ENCODE measurements around the gene P3H1. TPM values are rescaled to one million over a fixed set of nuclear protein-coding genes. Genes with fewer than 3 reads are reported as not detected.
A peak's percentile ranks its signal among the peaks of the same experiment; 100 is the strongest.
"Not testable (repeated sequence)": the region's sequence is repeated elsewhere in the genome, so short reads cannot be mapped to it uniquely, and the experiment has no call there.

The P3H1 gene, protein sequence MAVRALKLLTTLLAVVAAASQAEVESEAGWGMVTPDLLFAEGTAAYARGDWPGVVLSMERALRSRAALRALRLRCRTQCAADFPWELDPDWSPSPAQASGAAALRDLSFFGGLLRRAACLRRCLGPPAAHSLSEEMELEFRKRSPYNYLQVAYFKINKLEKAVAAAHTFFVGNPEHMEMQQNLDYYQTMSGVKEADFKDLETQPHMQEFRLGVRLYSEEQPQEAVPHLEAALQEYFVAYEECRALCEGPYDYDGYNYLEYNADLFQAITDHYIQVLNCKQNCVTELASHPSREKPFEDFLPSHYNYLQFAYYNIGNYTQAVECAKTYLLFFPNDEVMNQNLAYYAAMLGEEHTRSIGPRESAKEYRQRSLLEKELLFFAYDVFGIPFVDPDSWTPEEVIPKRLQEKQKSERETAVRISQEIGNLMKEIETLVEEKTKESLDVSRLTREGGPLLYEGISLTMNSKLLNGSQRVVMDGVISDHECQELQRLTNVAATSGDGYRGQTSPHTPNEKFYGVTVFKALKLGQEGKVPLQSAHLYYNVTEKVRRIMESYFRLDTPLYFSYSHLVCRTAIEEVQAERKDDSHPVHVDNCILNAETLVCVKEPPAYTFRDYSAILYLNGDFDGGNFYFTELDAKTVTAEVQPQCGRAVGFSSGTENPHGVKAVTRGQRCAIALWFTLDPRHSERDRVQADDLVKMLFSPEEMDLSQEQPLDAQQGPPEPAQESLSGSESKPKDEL
- total RNA-seq = 10 to 100 TPM; 19.5 to 33.5 (median 24.9) TPM

DNA sequence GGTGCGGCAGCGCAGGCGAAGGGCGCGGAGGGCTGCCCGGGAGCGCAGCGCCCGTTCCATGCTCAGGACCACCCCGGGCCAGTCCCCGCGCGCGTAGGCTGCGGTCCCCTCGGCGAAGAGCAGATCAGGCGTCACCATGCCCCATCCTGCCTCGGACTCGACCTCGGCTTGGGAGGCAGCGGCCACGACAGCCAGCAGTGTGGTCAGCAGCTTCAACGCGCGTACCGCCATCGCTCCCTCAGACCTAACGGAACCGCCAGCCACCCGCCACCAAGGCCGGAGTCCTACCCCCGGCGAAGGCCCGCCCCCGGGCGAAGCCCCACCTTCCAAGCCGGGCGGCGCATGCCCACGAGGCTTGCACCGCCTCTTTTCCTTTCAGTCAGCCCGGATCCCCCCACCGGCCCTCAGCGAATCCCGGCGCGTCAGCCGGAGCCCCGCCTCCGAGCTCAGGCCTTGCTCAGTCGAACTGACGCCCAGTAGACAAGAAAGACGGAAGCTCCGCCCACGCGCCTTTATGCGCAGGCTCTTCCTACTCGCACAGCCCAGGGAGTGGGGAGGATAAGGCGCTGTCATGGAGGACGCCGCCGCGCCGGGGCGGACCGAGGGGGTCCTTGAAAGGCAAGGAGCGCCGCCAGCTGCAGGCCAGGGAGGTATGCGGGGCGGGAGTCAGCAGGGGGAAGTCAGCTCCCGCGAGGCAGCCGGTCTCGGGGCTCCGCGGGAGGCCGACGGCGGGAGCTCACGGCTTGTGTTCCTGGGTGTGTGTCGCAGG is at the start of gene P3H1, which contains the start of gene C1orf50:
TSS of gene P3H1 (minus strand) at position 288 of the 769 bp plus-strand sequence. CDS start at position 231, 57 bp downstream.
TSS of gene C1orf50 (plus strand) at position 509 of the 769 bp plus-strand sequence. CDS start at position 572, 63 bp downstream.
- Histone ChIP-seq H3K36me3 (peaks cover 0 to 6% (median under 1%) of the 10 kb centered on the region in 4 donors), H3K27ac (replicated peaks in 1 of 4) (peak within 1 kb of the TSS; percentile 91 to 96 (median 93)), H3K9me3 (no peaks in the 10 kb centered on the region), H3K27me3 (no peaks in the 10 kb centered on the region), H3K4me1 (peaks cover 37 to 62% (median 53%) of the 10 kb centered on the region in 4 donors), H3K4me3 (peak within 1 kb of the TSS; percentile 75 to 96 (median 86))
- TF ChIP-seq POLR2AphosphoS5 (IDR thresholded peaks at IDR 0.05) = peak; percentile 99
- TF ChIP-seq, protein P1, sequence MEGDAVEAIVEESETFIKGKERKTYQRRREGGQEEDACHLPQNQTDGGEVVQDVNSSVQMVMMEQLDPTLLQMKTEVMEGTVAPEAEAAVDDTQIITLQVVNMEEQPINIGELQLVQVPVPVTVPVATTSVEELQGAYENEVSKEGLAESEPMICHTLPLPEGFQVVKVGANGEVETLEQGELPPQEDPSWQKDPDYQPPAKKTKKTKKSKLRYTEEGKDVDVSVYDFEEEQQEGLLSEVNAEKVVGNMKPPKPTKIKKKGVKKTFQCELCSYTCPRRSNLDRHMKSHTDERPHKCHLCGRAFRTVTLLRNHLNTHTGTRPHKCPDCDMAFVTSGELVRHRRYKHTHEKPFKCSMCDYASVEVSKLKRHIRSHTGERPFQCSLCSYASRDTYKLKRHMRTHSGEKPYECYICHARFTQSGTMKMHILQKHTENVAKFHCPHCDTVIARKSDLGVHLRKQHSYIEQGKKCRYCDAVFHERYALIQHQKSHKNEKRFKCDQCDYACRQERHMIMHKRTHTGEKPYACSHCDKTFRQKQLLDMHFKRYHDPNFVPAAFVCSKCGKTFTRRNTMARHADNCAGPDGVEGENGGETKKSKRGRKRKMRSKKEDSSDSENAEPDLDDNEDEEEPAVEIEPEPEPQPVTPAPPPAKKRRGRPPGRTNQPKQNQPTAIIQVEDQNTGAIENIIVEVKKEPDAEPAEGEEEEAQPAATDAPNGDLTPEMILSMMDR (IDR thresholded peaks at IDR 0.05) = no peak
- no peak for TF ChIP-seq EP300 (IDR thresholded peaks at IDR 0.05)
- peak; percentile 89 for TF ChIP-seq POLR2A (IDR thresholded peaks at IDR 0.05; ENCODE audit: low read depth)
- intact Hi-C loops (cut with DNase I) = loop anchor here (5.0 to 10.0 kb wide), 4 partner anchors 50 to 158 kb away; partner anchors contain the start of genes ERMAP, PPIH, SVBP and ZNF691
- peak; percentile 100 for DNase-seq (ENCODE audit: extremely low spot score)
- WGBS = 1% methylated on average over 18 of the region's 82 CpGs

DNA sequence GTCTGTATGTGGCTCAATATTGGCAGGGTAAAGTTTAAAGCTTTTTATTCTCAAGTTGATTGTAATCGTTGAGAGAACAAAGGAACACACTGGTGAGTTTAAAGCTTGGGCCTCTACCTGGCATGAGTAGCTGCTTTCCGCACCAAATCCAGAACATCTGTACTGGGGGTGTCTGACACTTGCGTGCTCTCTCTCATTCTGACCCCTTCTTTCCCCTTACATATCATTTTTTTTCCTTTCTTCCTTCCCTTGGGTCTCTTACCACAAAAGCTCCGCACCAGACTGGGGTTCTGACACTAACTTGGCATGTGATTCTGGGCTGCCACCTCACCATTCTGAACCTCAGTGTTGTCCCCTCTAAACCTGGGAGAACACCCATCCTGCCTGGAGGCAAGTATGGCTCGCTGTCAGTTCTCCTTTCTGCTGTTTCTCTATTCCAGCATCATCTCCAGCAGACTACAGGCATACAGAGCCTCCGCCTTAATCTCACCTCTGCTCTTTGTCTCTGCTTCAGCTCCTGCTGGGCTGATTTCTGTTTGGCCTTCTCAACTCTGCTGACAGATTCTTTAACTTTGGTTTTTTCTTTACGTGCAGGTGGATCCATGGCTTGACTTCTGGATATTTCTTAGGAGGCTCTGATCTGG is 49.2 kb upstream of the P3H1 start:
- Histone ChIP-seq H3K27me3 (no peaks in the 10 kb centered on the region), H3K9me3 (no peaks in the 10 kb centered on the region), H3K27ac (replicated peaks in 1 of 4) (peak overlapping the region; percentile 95 to 98 (median 97)), H3K4me1 (peaks cover 14 to 32% (median 28%) of the 10 kb centered on the region in 4 donors), H3K36me3 (peaks cover 0 to 12% (median 3%) of the 10 kb centered on the region in 4 donors), H3K4me3 (peak overlapping the region; percentile 69 to 88 (median 77))
- 25% methylated on average over 7 of the region's 7 CpGs for WGBS
- DNase-seq (ENCODE audit: extremely low spot score) = no peak
- intact Hi-C loops (cut with DNase I) = loop anchor here (2.0 to 5.0 kb wide), 2 partner anchors 31 to 49 kb away; partner anchors contain the start of genes C1orf50, P3H1 and ZNF691
- no peak for TF ChIP-seq EP300 (IDR thresholded peaks at IDR 0.05)
- TF ChIP-seq, protein P1 (IDR thresholded peaks at IDR 0.05) = no peak
- TF ChIP-seq POLR2A (IDR thresholded peaks at IDR 0.05; ENCODE audit: low read depth) = no peak
- TF ChIP-seq POLR2AphosphoS5 (IDR thresholded peaks at IDR 0.05) = no peak

DNA sequence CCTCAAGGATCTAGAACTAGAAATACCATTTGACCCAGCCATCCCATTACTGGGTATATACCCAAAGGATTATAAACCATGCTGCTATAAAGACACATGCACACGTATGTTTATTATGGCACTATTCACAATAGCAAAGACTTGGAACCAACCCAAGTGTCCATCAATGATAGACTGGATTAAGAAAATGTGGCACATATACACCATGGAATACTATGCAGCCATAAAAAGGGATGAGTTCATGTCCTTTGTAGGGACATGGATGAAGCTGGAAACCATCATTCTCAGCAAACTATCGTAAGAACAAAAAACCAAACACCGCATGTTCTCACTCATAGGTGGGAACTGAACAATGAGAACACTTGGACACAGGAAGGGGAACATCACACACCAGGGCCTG is 48.0 kb upstream of the P3H1 start:
- intact Hi-C loops (cut with DNase I) = loop anchor here (5.0 kb wide), 1 partner anchor 48 kb away; the partner anchor contains the start of genes C1orf50 and P3H1
- not testable (repeated sequence) for H3K4me3 ChIP-seq; DNase-seq (ENCODE audit: extremely low spot score); H3K27me3 ChIP-seq; H3K27ac ChIP-seq (replicated peaks in 1 of 4); H3K9me3 ChIP-seq
- Histone ChIP-seq H3K4me1 (peaks cover 14 to 32% (median 27%) of the 10 kb centered on the region in 4 donors), H3K36me3 (peaks cover 0 to 19% (median 3%) of the 10 kb centered on the region in 4 donors)
- WGBS = 96% methylated on average over 3 of the region's 3 CpGs

DNA sequence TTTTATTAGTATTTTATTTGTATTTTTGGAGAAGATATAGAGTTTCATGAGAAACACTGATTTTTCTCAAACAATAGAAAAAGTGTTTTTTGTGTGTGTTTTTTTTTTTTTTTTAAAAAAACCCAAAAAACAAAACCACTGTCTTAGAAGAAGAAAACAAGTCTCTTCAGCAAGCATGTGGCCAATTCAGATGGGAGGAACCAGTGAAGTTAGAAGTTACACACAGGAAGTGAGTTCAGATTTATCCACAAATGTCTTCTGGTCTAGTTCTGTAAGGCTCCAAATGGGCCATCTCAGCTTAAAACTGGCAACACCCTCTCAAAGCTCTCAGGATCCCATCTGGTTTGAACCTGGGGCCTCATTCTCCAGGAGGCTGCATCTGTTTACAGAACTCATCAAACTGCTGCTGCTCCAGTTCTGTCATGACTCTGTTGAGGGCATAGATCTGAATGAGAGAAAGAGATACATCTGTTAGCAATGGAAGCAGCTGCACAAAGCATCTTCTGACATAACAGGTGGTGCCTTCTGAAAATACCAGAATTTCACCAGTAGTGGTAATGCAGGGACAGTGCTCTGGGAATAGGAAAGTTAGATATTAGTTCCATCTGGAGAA is 40.3 kb upstream of the P3H1 start:
- no peak for DNase-seq (ENCODE audit: extremely low spot score)
- intact Hi-C loops (cut with DNase I) = no loop called here
- no peak overlapping the region for H3K4me3 ChIP-seq
- TF ChIP-seq POLR2AphosphoS5 (IDR thresholded peaks at IDR 0.05) = peak in 1 of 2 donors; percentile 46
- TF ChIP-seq, protein P1 (IDR thresholded peaks at IDR 0.05) = no peak
- H3K4me1 ChIP-seq = no peaks in the 10 kb centered on the region
- H3K36me3 ChIP-seq = peaks cover 0 to 34% (median 8%) of the 10 kb centered on the region in 4 donors
- no peaks in the 10 kb centered on the region for H3K27me3 ChIP-seq
- H3K9me3 ChIP-seq = no peaks in the 10 kb centered on the region
- peak overlapping the region in 1 of 4 donors; percentile 44 for H3K27ac ChIP-seq (replicated peaks in 1 of 4)

Data from esophagus muscularis mucosa (tissue), 4 donors.